Globus pallidus (tissue), 1 donor: ENCODE results near the gene COL23A1.
"Not testable (repeated sequence)": the region's sequence is repeated elsewhere in the genome, so short reads cannot be mapped to it uniquely, and the experiment has no call there.

Experiments
- DNase-seq: peaks from one replicate; pipeline ENCODE4 v3.0.0-alpha.2; 2015; ENCODE audit warnings: low spot score

The COL23A1 gene

GRCh38 chr5:178238711-178239592 lies 351.2 kb downstream of the COL23A1 start:
- DNase-seq = no peak

- no peak for DNase-seq
These were observed 351.9 kb downstream of the COL23A1 start for GRCh38 chr5:178238313-178238635.

- no peak for DNase-seq
These were observed 352.5 kb downstream of the COL23A1 start for GRCh38 chr5:178237431-178238312.

GRCh38 chr5:178236679-178237078 lies 353.5 kb downstream of the COL23A1 start:
- no peak for DNase-seq

- DNase-seq = no peak
These were observed 354.1 kb downstream of the COL23A1 start for GRCh38 chr5:178236126-178236525.

- no peak for DNase-seq
These were observed 354.6 kb downstream of the COL23A1 start for GRCh38 chr5:178235588-178235974.

GRCh38 chr5:178234750-178235587 lies 355.2 kb downstream of the COL23A1 start:
- DNase-seq = peak; percentile 58

GRCh38 chr5:178234121-178234749 lies 356.0 kb downstream of the COL23A1 start:
- DNase-seq = no peak

GRCh38 chr5:178232920-178233429 lies 357.2 kb downstream of the COL23A1 start:
- no peak for DNase-seq

GRCh38 chr5:178232124-178232919 lies 357.9 kb downstream of the COL23A1 start, which contains the start of gene PHYKPL:
Gene PHYKPL (minus strand): TSS chr5:178232802. CDS start chr5:178232550, 252 bp downstream.
- peak; percentile 55 for DNase-seq

- DNase-seq = peak; percentile 29
These were observed 358.6 kb downstream of the COL23A1 start for GRCh38 chr5:178231539-178232123.

GRCh38 chr5:178230879-178231538 lies 359.2 kb downstream of the COL23A1 start:
- DNase-seq = peak; percentile 40

GRCh38 chr5:178229861-178230260 lies 360.3 kb downstream of the COL23A1 start:
- no peak for DNase-seq

GRCh38 chr5:178229111-178229510 lies 361.1 kb downstream of the COL23A1 start:
- not testable (repeated sequence) for DNase-seq

- DNase-seq = no peak
These were observed 361.6 kb downstream of the COL23A1 start for GRCh38 chr5:178228609-178229008.

- DNase-seq = no peak
These were observed 362.3 kb downstream of the COL23A1 start for GRCh38 chr5:178227929-178228328.

- no peak for DNase-seq
These were observed 363.0 kb downstream of the COL23A1 start for GRCh38 chr5:178227138-178227659.

GRCh38 chr5:178225174-178225573 lies 365.0 kb downstream of the COL23A1 start:
- DNase-seq = no peak

- no peak for DNase-seq
These were observed 365.8 kb downstream of the COL23A1 start for GRCh38 chr5:178224403-178224802.
